Activated naive CD4-positive, alpha-beta T cell treated with anti-CD3 and anti-CD28 coated beads, Interleukin-2, amount 50 U/mL, for 72 hours (primary cell): ENCODE results near the gene SNX30. TPM values are rescaled to one million over a fixed set of nuclear protein-coding genes. Genes with fewer than 3 reads are reported as not detected.

Source experiments
- ATAC-seq, 2 donors: fragments of 150-1000 bp; cut with Tn5 transposase; 2 replicates each; pipeline ENCODE4 v1.10.0; 2021; ENCODE audit warnings: mild to moderate bottlenecking in 2 of 2, moderate library complexity in 2 of 2
- DNase-seq, 2 donors: peaks; one replicate each; pipeline ENCODE4 v3.0.0; 2021 to 2022; ENCODE audit warnings: low spot score in 2 of 2
- H3K27ac Mint-ChIP-seq, 2 donors: one replicate each; pipeline ENCODE4 v1.8.0; 2022; ENCODE audit warnings: mild to moderate bottlenecking in 2 of 2, mixed read lengths in 2 of 2
- H3K36me3 Mint-ChIP-seq, 2 donors: one replicate each; pipeline ENCODE4 v1.8.0; 2022; ENCODE audit warnings: mixed read lengths in 2 of 2
- H3K9me3 Mint-ChIP-seq, 2 donors: one replicate each; pipeline ENCODE4 v1.8.0; 2022; ENCODE audit warnings: mixed read lengths in 2 of 2
- total RNA-seq, 2 donors: library from RNA; stranded (reverse); gene quantifications; one replicate each; pipeline ENCODE4 v1.2.3, GENCODE V29; 2022

Gene SNX30
- total RNA-seq, 2 donors from 2014 or later: 5.6 to 7.9 TPM

GRCh38 chr9:112792670-112793069 lies 42.1 kb downstream of the SNX30 start:
- H3K27ac Mint-ChIP-seq: peak overlapping the region; percentile 36 to 90
- no peaks in the 10 kb centered on the region for H3K9me3 Mint-ChIP-seq
- no peak for ATAC-seq

GRCh38 chr9:112793213-112793810 lies 42.8 kb downstream of the SNX30 start:
- Mint-ChIP-seq H3K9me3 (no peaks in the 10 kb centered on the region), H3K36me3 (no peaks in the 10 kb centered on the region), H3K27ac (peak overlapping the region in 1 of 2 donors; percentile 36)
- peak; percentile 97 to 98 for ATAC-seq
- DNase-seq: peak; percentile 71 to 85

More at GRCh38 chr9:112792670-112793069, 42.1 kb downstream of the SNX30 start:
- no peaks in the 10 kb centered on the region for H3K36me3 Mint-ChIP-seq
- DNase-seq: no peak

GRCh38 chr9:112794731-112795130 lies 44.2 kb downstream of the SNX30 start:
- H3K27ac Mint-ChIP-seq: no peak overlapping the region
- no peak for DNase-seq
- H3K9me3 Mint-ChIP-seq: no peaks in the 10 kb centered on the region

GRCh38 chr9:112795921-112796320 lies 45.4 kb downstream of the SNX30 start:
- H3K9me3 Mint-ChIP-seq: no peaks in the 10 kb centered on the region
- ATAC-seq: no peak
- no peaks in the 10 kb centered on the region for H3K36me3 Mint-ChIP-seq
- DNase-seq: no peak
- peak overlapping the region in 1 of 2 donors; percentile 25 for H3K27ac Mint-ChIP-seq

More at GRCh38 chr9:112794731-112795130, 44.2 kb downstream of the SNX30 start:
- no peak for ATAC-seq
- H3K36me3 Mint-ChIP-seq: no peaks in the 10 kb centered on the region

GRCh38 chr9:112796485-112796884 lies 45.9 kb downstream of the SNX30 start:
- H3K36me3 Mint-ChIP-seq: no peaks in the 10 kb centered on the region
- no peak overlapping the region for H3K27ac Mint-ChIP-seq
- DNase-seq (no peak), ATAC-seq (no peak)
- H3K9me3 Mint-ChIP-seq: no peaks in the 10 kb centered on the region

- Mint-ChIP-seq H3K36me3 (peaks cover 0 to 5% of the 10 kb centered on the region in 2 donors), H3K27ac (no peak overlapping the region), H3K9me3 (peaks cover 0 to 4% of the 10 kb centered on the region in 2 donors)
- DNase-seq (no peak), ATAC-seq (no peak)
Observed at GRCh38 chr9:112809351-112809848, 58.8 kb downstream of the SNX30 start.

- Mint-ChIP-seq H3K27ac (no peak overlapping the region), H3K9me3 (no peaks in the 10 kb centered on the region), H3K36me3 (peaks cover 0 to under 1% of the 10 kb centered on the region in 2 donors)
- ATAC-seq (no peak), DNase-seq (no peak)
Observed at GRCh38 chr9:112809906-112810305, 59.3 kb downstream of the SNX30 start.

GRCh38 chr9:112810696-112811490 lies 60.3 kb downstream of the SNX30 start:
- Mint-ChIP-seq H3K27ac (no peak overlapping the region), H3K9me3 (no peaks in the 10 kb centered on the region), H3K36me3 (no peaks in the 10 kb centered on the region)
- no peak for ATAC-seq
- DNase-seq: no peak

- H3K9me3 Mint-ChIP-seq: no peaks in the 10 kb centered on the region
- ATAC-seq (no peak), DNase-seq (no peak)
- H3K27ac Mint-ChIP-seq: no peak overlapping the region
- no peaks in the 10 kb centered on the region for H3K36me3 Mint-ChIP-seq
Observed at GRCh38 chr9:112811518-112811917, 61.0 kb downstream of the SNX30 start.

GRCh38 chr9:112815868-112816267 lies 65.3 kb downstream of the SNX30 start:
- Mint-ChIP-seq H3K9me3 (no peaks in the 10 kb centered on the region), H3K36me3 (no peaks in the 10 kb centered on the region), H3K27ac (no peak overlapping the region)
- ATAC-seq (no peak), DNase-seq (no peak)

- ATAC-seq (no peak), DNase-seq (no peak)
- Mint-ChIP-seq H3K27ac (no peak overlapping the region), H3K36me3 (no peaks in the 10 kb centered on the region), H3K9me3 (no peaks in the 10 kb centered on the region)
Observed at GRCh38 chr9:112817860-112818203, 67.3 kb downstream of the SNX30 start.

GRCh38 chr9:112819635-112820496 lies 69.3 kb downstream of the SNX30 start:
- no peak overlapping the region for H3K27ac Mint-ChIP-seq
- peak in 1 of 2 donors; percentile 48 for ATAC-seq
- no peaks in the 10 kb centered on the region for H3K9me3 Mint-ChIP-seq
- no peak for DNase-seq
- no peaks in the 10 kb centered on the region for H3K36me3 Mint-ChIP-seq

- Mint-ChIP-seq H3K27ac (no peak overlapping the region), H3K9me3 (no peaks in the 10 kb centered on the region), H3K36me3 (no peaks in the 10 kb centered on the region)
- no peak for DNase-seq
- ATAC-seq: no peak
Observed at GRCh38 chr9:112820881-112821280, 70.3 kb downstream of the SNX30 start.

- ATAC-seq (no peak), DNase-seq (no peak)
- H3K36me3 Mint-ChIP-seq: no peaks in the 10 kb centered on the region
- H3K27ac Mint-ChIP-seq: no peak overlapping the region
- no peaks in the 10 kb centered on the region for H3K9me3 Mint-ChIP-seq
Observed at GRCh38 chr9:112822618-112823017, 72.1 kb downstream of the SNX30 start.

GRCh38 chr9:112823257-112823656 lies 72.7 kb downstream of the SNX30 start:
- DNase-seq (no peak), ATAC-seq (no peak)
- Mint-ChIP-seq H3K36me3 (no peaks in the 10 kb centered on the region), H3K27ac (no peak overlapping the region), H3K9me3 (no peaks in the 10 kb centered on the region)

- no peaks in the 10 kb centered on the region for H3K36me3 Mint-ChIP-seq
- ATAC-seq: no peak
- H3K9me3 Mint-ChIP-seq: no peaks in the 10 kb centered on the region
- no peak for DNase-seq
- H3K27ac Mint-ChIP-seq: no peak overlapping the region
Observed at GRCh38 chr9:112831281-112831851, 80.8 kb downstream of the SNX30 start.

GRCh38 chr9:112831969-112832368 lies 81.4 kb downstream of the SNX30 start:
- H3K27ac Mint-ChIP-seq: no peak overlapping the region
- H3K36me3 Mint-ChIP-seq: no peaks in the 10 kb centered on the region
- ATAC-seq (no peak), DNase-seq (no peak)
- no peaks in the 10 kb centered on the region for H3K9me3 Mint-ChIP-seq
